Large intestine (tissue), 3 donors: ENCODE results near the gene CFAP46. TPM values are rescaled to one million over a fixed set of nuclear protein-coding genes. Genes with fewer than 3 reads are reported as not detected.

ENCODE experiments used
- DNase-seq, 2 donors: peaks; one replicate each; pipeline versions ENCODE4 v3.0.0 to v3.0.0-alpha.2; 2013
- H3K27ac ChIP-seq: one replicate; pipeline ENCODE4 v1.5.1; 2013; ENCODE audit warnings: low read length
- H3K27me3 ChIP-seq: 2 replicates; pipeline ENCODE4 v1.6.1; 2013; ENCODE audit warnings: low read length; ENCODE audit not compliant: control insufficient read depth, insufficient read depth
- H3K36me3 ChIP-seq: 2 replicates; pipeline ENCODE4 v1.6.1; 2013; ENCODE audit warnings: low read length; ENCODE audit not compliant: control insufficient read depth, insufficient read depth
- H3K4me1 ChIP-seq: one replicate; pipeline ENCODE4 v1.6.1; 2013; ENCODE audit warnings: low read length; ENCODE audit not compliant: control insufficient read depth, insufficient read depth
- H3K4me3 ChIP-seq: one replicate; pipeline ENCODE4 v1.5.1; 2013; ENCODE audit warnings: low read length
- H3K9me3 ChIP-seq: one replicate; pipeline ENCODE4 v1.6.1; 2013; ENCODE audit warnings: mild to moderate bottlenecking, low read depth, low read length, moderate library complexity; ENCODE audit not compliant: control insufficient read depth
- WGBS: methylation state at CpG from one replicate; pipeline ENCODE4 v1.1.5; 2013; ENCODE audit warnings: low lambda C conversion rate; ENCODE audit not compliant: insufficient coverage; 5-methylcytosine and 5-hydroxymethylcytosine counted together
- polyA plus RNA-seq: library from polyadenylated mRNA; unstranded; fragments of 120-200 nt; gene quantifications from one replicate; pipeline ENCODE4 v1.2.1, GENCODE V29; 2013

The CFAP46 gene
- polyA plus RNA-seq, 1 donor: 0.75 TPM

DNA sequence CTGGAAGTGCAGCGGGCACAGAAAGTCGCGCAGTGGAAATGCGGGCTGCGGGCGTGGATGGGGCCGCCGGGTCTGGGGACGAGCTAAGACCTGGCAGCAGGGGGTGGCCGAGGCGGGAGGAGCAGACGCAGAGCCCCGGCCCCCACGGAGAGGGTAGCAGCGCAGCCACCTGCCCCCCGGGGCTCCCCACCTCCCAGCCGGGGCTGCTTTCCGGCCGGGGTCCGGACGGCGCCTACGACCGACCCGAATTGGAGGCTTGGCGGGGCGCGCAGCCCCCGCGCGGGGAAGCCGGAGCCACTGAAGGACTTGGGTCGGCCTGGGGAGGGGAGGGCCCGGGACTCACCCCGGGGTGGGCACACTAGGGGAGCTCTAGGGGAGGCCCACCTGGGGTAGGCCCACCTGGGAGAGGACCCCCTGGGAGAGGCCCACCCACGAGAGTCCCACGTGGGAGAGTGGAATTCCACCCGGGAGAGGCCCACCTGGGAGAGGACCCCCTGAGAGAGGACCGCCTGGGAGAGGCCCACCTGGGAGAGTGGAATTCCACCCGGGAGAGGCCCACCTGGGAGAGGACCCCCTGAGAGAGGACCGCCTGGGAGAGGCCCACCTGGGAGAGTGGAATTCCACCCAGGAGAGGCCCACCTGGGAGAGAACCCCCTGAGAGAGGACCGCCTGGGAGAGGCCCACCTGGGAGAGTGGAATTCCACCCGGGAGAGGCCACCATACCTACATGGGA lies 854 bp upstream of the CFAP46 start:
- Histone ChIP-seq H3K36me3 (no peaks in the 10 kb centered on the region), H3K9me3 (peaks cover 6% of the 10 kb centered on the region), H3K27me3 (peaks cover 35% of the 10 kb centered on the region), H3K27ac (no peak overlapping the region), H3K4me1 (peaks cover 5% of the 10 kb centered on the region), H3K4me3 (no peak overlapping the region)
- no CpG with 5 or more reads among the region's 43 CpGs for WGBS
- no peak for DNase-seq

- H3K9me3 ChIP-seq: peaks cover 6% of the 10 kb centered on the region
- no peak overlapping the region for H3K4me3 ChIP-seq
- peaks cover 34% of the 10 kb centered on the region for H3K27me3 ChIP-seq
- H3K27ac ChIP-seq: no peak overlapping the region
- WGBS: no CpG with 5 or more reads among the region's 11 CpGs
- no peaks in the 10 kb centered on the region for H3K36me3 ChIP-seq
- peaks cover 5% of the 10 kb centered on the region for H3K4me1 ChIP-seq
- no peak for DNase-seq
These were observed 724 bp downstream of the CFAP46 start for GRCh38 chr10:132941640-132942051.

DNA sequence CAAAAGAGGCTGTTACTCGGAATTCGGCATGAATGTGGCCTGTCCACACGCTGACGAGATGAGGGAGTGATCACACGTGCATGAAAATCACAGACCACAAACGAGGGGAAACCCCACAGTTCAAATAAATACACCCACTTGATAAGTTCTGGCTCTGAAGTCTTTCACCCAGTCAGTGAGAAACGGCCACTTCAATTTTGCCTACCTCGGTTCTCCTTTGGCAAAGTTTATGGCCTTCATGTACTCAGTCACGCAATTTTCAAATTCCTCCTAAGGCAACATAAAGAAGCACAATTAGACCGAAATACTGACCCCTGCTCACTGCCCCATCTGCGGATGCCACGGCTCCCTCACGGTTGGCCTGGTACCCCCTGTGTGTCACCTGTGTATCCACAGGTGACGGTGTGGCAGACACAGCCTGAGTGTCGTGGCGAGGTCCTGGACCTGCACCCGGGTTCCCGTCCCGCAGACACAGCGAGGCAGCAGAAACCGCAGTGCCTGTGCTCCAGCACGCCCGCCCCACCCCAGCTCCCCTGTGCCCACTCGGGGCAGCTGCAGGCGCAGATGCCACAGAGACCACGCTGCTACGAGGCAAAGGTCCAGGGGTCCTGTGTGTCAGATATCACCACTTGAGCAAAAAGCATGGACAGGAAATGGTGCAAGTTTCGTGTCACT lies 1.4 kb downstream of the CFAP46 start:
- DNase-seq: no peak
- H3K27me3 ChIP-seq: peaks cover 34% of the 10 kb centered on the region
- no CpG with 5 or more reads among the region's 28 CpGs for WGBS
- no peak overlapping the region for H3K4me3 ChIP-seq
- H3K27ac ChIP-seq: no peak overlapping the region
- H3K4me1 ChIP-seq: peaks cover 5% of the 10 kb centered on the region
- H3K36me3 ChIP-seq: no peaks in the 10 kb centered on the region
- H3K9me3 ChIP-seq: peaks cover 6% of the 10 kb centered on the region

- peaks cover 6% of the 10 kb centered on the region for H3K9me3 ChIP-seq
- WGBS: no CpG with 5 or more reads among the region's 24 CpGs
- no peaks in the 10 kb centered on the region for H3K36me3 ChIP-seq
- H3K27me3 ChIP-seq: peaks cover 29% of the 10 kb centered on the region
- peaks cover 5% of the 10 kb centered on the region for H3K4me1 ChIP-seq
- no peak overlapping the region for H3K27ac ChIP-seq
- DNase-seq: peak; percentile 18 to 19
- no peak overlapping the region for H3K4me3 ChIP-seq
These were observed 2.2 kb downstream of the CFAP46 start for GRCh38 chr10:132939957-132940790.

DNA sequence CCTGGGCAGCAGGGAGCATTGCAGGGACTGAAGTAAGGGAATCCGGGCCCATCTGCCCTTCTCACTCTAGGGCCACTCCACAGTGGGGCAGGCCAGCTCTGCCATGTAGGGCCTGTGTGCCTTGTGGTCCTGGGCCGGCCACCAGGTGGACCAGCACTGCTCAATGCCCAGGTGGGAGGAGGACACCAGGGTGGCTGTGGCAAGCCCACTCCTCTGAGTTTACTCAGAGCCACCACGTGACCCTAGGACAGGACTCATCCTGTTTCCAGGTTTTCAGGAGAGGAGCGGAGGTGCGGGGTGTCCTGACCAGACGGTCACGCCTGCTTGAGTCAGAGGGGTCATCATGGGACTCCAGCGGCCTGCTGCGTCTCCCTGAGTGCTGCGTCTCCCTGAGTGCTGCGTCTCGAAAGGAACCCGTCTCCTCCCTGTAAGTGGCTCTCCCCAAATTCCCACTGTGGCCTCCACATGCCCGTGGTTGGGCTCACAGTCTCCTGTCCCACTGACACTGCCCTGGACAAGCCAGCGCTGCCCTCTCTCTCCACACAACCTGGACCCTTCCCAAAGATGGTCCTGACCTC lies 2.9 kb downstream of the CFAP46 start:
- DNase-seq: no peak
- Histone ChIP-seq H3K4me1 (peaks cover 5% of the 10 kb centered on the region), H3K27ac (no peak overlapping the region), H3K4me3 (no peak overlapping the region), H3K9me3 (peaks cover 6% of the 10 kb centered on the region), H3K36me3 (no peaks in the 10 kb centered on the region), H3K27me3 (peaks cover 26% of the 10 kb centered on the region)
- no CpG with 5 or more reads among the region's 15 CpGs for WGBS

GRCh38 chr10:132938472-132939339 lies 3.7 kb downstream of the CFAP46 start:
- Histone ChIP-seq H3K4me3 (no peak overlapping the region), H3K9me3 (peaks cover 6% of the 10 kb centered on the region), H3K4me1 (peaks cover 5% of the 10 kb centered on the region), H3K36me3 (no peaks in the 10 kb centered on the region), H3K27ac (no peak overlapping the region), H3K27me3 (peaks cover 24% of the 10 kb centered on the region)
- WGBS: no CpG with 5 or more reads among the region's 27 CpGs
- DNase-seq: no peak

DNA sequence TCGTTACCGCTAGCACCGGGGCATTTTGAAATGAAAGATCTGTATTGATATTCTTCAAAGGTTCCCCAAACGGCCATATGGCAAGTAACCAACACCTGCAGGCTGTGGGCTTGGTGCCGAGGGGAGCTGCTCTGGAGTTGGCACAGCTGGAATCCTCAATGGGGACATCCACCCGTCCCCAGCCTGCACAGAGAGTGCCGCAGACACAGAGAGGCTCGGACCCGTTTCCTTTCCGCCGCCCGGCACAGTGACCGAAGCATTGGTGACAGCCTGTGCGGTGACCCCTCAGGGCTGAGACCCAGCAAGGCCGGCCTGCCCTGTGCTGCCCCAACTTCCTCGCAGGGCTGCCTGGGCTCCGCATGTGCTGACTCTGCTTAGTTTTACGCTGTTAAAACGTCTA lies 4.5 kb downstream of the CFAP46 start:
- no peak for DNase-seq
- Histone ChIP-seq H3K27me3 (peaks cover 17% of the 10 kb centered on the region), H3K4me3 (no peak overlapping the region)

GRCh38 chr10:132934953-132935352 lies 7.4 kb downstream of the CFAP46 start:
- no peak for DNase-seq
- no peaks in the 10 kb centered on the region for H3K27me3 ChIP-seq
- H3K27ac ChIP-seq: no peak overlapping the region
- H3K4me3 ChIP-seq: no peak overlapping the region
- H3K9me3 ChIP-seq: peaks cover 4% of the 10 kb centered on the region
- H3K36me3 ChIP-seq: no peaks in the 10 kb centered on the region
- no CpG with 5 or more reads among the region's 6 CpGs for WGBS
- no peaks in the 10 kb centered on the region for H3K4me1 ChIP-seq

More for the DNA sequence above, 4.5 kb downstream of the CFAP46 start:
- Histone ChIP-seq H3K36me3 (no peaks in the 10 kb centered on the region), H3K4me1 (peaks cover 4% of the 10 kb centered on the region), H3K27ac (no peak overlapping the region), H3K9me3 (peaks cover 4% of the 10 kb centered on the region)
- no CpG with 5 or more reads among the region's 19 CpGs for WGBS

GRCh38 chr10:132933308-132934042 lies 8.9 kb downstream of the CFAP46 start:
- H3K4me3 ChIP-seq: no peak overlapping the region
- no peaks in the 10 kb centered on the region for H3K27me3 ChIP-seq
- no CpG with 5 or more reads among the region's 30 CpGs for WGBS
- no peak overlapping the region for H3K27ac ChIP-seq
- no peaks in the 10 kb centered on the region for H3K36me3 ChIP-seq
- DNase-seq: no peak
- no peaks in the 10 kb centered on the region for H3K9me3 ChIP-seq
- H3K4me1 ChIP-seq: no peaks in the 10 kb centered on the region
